ENCODE data around the gene CSRP1. TPM values are rescaled to one million over a fixed set of nuclear protein-coding genes. Genes with fewer than 3 reads are reported as not detected.

The CSRP1 gene
- total and polyA plus RNA-seq, 2 of the 13 experiments (the other 11 are each of a cell fraction or from before 2014, with no cell fraction given): 17.7 to 68.9 TPM

DNA sequence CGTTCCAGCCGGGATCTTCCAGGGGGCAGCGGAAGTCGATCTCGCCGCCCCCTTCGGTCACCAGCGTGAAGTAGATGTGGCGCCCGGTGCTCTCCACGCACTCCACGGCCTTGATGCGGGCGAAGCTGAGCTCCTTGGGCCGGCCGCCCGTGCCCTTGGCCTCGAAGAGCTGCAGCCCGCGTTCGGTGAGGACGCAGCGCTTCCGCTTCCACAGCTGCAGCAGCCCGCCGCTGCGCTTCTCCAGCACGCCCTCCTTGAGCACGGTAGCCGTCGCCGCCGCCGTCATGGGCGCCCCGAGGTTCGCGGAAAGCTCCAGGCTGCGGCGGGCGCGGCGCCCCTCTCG is 38.5 kb downstream of the CSRP1 start (continued):
- TF ChIP-seq, protein P1, sequence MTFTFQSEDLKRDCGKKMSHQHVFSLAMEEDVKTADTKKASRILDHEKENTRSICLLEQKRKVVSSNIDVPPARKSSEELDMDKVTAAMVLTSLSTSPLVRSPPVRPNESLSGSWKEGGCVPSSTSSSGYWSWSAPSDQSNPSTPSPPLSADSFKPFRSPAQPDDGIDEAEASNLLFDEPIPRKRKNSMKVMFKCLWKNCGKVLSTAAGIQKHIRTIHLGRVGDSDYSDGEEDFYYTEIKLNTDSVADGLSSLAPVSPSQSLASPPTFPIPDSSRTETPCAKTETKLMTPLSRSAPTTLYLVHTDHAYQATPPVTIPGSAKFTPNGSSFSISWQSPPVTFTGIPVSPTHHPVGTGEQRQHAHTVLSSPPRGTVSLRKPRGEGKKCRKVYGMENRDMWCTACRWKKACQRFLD (CRISPR knock-in tag; IDR thresholded peaks at IDR 0.05; ENCODE audit: borderline replicate concordance): no peak
- TF ChIP-seq, protein P2, sequence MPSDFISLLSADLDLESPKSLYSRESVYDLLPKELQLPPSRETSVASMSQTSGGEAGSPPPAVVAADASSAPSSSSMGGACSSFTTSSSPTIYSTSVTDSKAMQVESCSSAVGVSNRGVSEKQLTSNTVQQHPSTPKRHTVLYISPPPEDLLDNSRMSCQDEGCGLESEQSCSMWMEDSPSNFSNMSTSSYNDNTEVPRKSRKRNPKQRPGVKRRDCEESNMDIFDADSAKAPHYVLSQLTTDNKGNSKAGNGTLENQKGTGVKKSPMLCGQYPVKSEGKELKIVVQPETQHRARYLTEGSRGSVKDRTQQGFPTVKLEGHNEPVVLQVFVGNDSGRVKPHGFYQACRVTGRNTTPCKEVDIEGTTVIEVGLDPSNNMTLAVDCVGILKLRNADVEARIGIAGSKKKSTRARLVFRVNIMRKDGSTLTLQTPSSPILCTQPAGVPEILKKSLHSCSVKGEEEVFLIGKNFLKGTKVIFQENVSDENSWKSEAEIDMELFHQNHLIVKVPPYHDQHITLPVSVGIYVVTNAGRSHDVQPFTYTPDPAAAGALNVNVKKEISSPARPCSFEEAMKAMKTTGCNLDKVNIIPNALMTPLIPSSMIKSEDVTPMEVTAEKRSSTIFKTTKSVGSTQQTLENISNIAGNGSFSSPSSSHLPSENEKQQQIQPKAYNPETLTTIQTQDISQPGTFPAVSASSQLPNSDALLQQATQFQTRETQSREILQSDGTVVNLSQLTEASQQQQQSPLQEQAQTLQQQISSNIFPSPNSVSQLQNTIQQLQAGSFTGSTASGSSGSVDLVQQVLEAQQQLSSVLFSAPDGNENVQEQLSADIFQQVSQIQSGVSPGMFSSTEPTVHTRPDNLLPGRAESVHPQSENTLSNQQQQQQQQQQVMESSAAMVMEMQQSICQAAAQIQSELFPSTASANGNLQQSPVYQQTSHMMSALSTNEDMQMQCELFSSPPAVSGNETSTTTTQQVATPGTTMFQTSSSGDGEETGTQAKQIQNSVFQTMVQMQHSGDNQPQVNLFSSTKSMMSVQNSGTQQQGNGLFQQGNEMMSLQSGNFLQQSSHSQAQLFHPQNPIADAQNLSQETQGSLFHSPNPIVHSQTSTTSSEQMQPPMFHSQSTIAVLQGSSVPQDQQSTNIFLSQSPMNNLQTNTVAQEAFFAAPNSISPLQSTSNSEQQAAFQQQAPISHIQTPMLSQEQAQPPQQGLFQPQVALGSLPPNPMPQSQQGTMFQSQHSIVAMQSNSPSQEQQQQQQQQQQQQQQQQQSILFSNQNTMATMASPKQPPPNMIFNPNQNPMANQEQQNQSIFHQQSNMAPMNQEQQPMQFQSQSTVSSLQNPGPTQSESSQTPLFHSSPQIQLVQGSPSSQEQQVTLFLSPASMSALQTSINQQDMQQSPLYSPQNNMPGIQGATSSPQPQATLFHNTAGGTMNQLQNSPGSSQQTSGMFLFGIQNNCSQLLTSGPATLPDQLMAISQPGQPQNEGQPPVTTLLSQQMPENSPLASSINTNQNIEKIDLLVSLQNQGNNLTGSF (CRISPR knock-in tag; IDR thresholded peaks at IDR 0.05): no peak
- no peak for TF ChIP-seq ZFP36L2 (CRISPR knock-in tag; IDR thresholded peaks at IDR 0.05)
- TF ChIP-seq PAWR (CRISPR knock-in tag; IDR thresholded peaks at IDR 0.05; ENCODE audit: borderline replicate concordance): no peak
- TF ChIP-seq, protein P3, sequence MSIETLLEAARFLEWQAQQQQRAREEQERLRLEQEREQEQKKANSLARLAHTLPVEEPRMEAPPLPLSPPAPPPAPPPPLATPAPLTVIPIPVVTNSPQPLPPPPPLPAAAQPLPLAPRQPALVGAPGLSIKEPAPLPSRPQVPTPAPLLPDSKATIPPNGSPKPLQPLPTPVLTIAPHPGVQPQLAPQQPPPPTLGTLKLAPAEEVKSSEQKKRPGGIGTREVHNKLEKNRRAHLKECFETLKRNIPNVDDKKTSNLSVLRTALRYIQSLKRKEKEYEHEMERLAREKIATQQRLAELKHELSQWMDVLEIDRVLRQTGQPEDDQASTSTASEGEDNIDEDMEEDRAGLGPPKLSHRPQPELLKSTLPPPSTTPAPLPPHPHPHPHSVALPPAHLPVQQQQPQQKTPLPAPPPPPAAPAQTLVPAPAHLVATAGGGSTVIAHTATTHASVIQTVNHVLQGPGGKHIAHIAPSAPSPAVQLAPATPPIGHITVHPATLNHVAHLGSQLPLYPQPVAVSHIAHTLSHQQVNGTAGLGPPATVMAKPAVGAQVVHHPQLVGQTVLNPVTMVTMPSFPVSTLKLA (IDR thresholded peaks at IDR 0.05): no peak
- TF ChIP-seq, protein P4, sequence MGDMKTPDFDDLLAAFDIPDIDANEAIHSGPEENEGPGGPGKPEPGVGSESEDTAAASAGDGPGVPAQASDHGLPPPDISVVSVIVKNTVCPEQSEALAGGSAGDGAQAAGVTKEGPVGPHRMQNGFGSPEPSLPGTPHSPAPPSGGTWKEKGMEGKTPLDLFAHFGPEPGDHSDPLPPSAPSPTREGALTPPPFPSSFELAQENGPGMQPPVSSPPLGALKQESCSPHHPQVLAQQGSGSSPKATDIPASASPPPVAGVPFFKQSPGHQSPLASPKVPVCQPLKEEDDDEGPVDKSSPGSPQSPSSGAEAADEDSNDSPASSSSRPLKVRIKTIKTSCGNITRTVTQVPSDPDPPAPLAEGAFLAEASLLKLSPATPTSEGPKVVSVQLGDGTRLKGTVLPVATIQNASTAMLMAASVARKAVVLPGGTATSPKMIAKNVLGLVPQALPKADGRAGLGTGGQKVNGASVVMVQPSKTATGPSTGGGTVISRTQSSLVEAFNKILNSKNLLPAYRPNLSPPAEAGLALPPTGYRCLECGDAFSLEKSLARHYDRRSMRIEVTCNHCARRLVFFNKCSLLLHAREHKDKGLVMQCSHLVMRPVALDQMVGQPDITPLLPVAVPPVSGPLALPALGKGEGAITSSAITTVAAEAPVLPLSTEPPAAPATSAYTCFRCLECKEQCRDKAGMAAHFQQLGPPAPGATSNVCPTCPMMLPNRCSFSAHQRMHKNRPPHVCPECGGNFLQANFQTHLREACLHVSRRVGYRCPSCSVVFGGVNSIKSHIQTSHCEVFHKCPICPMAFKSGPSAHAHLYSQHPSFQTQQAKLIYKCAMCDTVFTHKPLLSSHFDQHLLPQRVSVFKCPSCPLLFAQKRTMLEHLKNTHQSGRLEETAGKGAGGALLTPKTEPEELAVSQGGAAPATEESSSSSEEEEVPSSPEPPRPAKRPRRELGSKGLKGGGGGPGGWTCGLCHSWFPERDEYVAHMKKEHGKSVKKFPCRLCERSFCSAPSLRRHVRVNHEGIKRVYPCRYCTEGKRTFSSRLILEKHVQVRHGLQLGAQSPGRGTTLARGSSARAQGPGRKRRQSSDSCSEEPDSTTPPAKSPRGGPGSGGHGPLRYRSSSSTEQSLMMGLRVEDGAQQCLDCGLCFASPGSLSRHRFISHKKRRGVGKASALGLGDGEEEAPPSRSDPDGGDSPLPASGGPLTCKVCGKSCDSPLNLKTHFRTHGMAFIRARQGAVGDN (CRISPR knock-in tag; IDR thresholded peaks at IDR 0.05): peak; percentile 65
- no peak for TF ChIP-seq JARID2 (CRISPR knock-in tag; IDR thresholded peaks at IDR 0.05; ENCODE audit: insufficient replicate concordance)
- TF ChIP-seq ZNF674 (CRISPR knock-in tag; IDR thresholded peaks at IDR 0.05; ENCODE audit: low read depth): no peak
- TF ChIP-seq HDAC2 (CRISPR knock-in tag; IDR thresholded peaks at IDR 0.05): no peak
- no peak for TF ChIP-seq POLR2AphosphoS5 (IDR thresholded peaks at IDR 0.05; ENCODE audit: low read depth, low read length)
